ENCODE results near the gene RRBP1.

RRBP1 gene

DNA sequence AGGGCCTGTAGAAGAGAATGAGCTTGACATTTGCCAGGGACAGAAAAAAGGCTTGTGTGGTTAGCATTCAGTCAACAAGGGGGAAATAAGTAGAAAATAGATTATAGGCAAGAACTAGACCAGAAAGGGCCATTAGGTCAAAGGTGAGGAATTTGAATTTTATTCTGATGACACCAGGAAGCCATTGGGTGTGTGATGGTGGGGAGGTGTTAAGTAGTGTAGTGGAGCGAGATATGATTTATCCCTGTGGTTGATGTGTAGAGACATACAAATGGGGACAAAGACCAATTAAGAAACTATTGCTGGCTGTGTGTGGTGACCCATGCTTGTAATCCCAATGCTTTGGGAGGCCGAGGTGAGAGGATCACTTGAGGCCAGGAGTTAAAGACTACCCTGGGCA is 101.1 kb downstream of the RRBP1 start:
- no peak for ATAC-seq (ENCODE audit: insufficient read depth, low read depth)
- Histone ChIP-seq H3K79me2 (ENCODE audit: insufficient read depth, low read length) (no peaks in the 10 kb centered on the region), H3K4me3 (ENCODE audit: low read depth in 1 of 2, low read length in 2 of 2) (no peak overlapping the region), H3K27ac (ENCODE audit: low read length) (no peak overlapping the region), H3K4me1 (ENCODE audit: insufficient read depth, low read length) (no peaks in the 10 kb centered on the region), H3K4me2 (ENCODE audit: insufficient read depth, low read length) (no peak overlapping the region), H4K20me1 (ENCODE audit: insufficient read depth, low read length) (0 out of 2 replicates have a peak, but pooled peaks cover 5% of the 10 kb centered on the region), H3K36me3 (ENCODE audit: insufficient read depth, low read length) (no peaks in the 10 kb centered on the region), H2AFZ (ENCODE audit: low read depth, low read length) (no peak overlapping the region), H3K9me3 (ENCODE audit: insufficient read depth, low read length, severe bottlenecking) (no peaks in the 10 kb centered on the region), H3K27me3 (ENCODE audit: insufficient read depth, low read length, poor library complexity) (no peaks in the 10 kb centered on the region), H3K9ac (ENCODE audit: low read depth, low read length) (no peak overlapping the region)
- DNase-seq, result no peak
- TF ChIP-seq CTCF (IDR thresholded peaks at IDR 0.05; ENCODE audit: borderline replicate concordance, extremely low read depth, low read length, poor library complexity, severe bottlenecking), result no peak

DNA sequence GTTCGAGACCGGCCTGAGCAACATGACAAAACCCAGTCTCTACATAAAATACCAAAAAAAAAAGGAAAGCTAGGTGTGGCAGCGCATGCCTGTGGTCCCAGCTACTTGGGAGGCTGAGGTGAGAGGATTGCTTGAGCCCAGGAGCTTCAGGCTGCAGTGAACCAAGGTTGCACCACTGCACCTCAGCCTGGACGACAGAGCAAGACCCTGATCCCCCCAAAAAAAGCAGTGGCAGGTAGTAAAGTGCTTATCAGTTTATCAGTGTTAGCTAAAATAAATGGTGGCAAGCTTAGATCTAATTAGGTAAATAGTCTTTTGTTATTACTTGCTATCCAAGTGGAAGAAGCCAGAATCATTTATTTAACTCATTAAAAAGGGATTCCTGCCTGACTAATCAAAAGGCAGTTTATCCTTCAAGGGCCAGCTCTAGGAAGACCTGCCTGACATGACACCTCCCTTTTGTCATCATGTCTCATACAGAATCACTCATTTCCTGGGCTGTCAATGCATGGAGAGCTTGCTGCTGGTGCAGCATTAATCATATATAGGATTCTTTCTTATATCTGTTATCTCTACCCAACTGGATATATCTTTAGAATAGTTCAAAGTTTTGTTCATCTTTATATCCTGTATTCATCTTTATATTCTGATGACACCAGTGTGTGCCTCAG is 102.5 kb downstream of the RRBP1 start:
- Histone ChIP-seq H3K4me3 (ENCODE audit: low read depth in 1 of 2, low read length in 2 of 2) (no peak overlapping the region), H3K9ac (ENCODE audit: low read depth, low read length) (no peak overlapping the region), H3K27ac (ENCODE audit: low read length) (no peak overlapping the region), H4K20me1 (ENCODE audit: insufficient read depth, low read length) (0 out of 2 replicates have a peak, but pooled peaks cover 5% of the 10 kb centered on the region), H3K79me2 (ENCODE audit: insufficient read depth, low read length) (no peaks in the 10 kb centered on the region), H3K27me3 (ENCODE audit: insufficient read depth, low read length, poor library complexity) (no peaks in the 10 kb centered on the region), H3K4me2 (ENCODE audit: insufficient read depth, low read length) (no peak overlapping the region), H3K36me3 (ENCODE audit: insufficient read depth, low read length) (no peaks in the 10 kb centered on the region), H3K9me3 (ENCODE audit: insufficient read depth, low read length, severe bottlenecking) (no peaks in the 10 kb centered on the region), H2AFZ (ENCODE audit: low read depth, low read length) (no peak overlapping the region), H3K4me1 (ENCODE audit: insufficient read depth, low read length) (no peaks in the 10 kb centered on the region)
- no peak for ATAC-seq (ENCODE audit: insufficient read depth, low read depth)
- DNase-seq, result no peak
- no peak for TF ChIP-seq CTCF (IDR thresholded peaks at IDR 0.05; ENCODE audit: borderline replicate concordance, extremely low read depth, low read length, poor library complexity, severe bottlenecking)
- TF ChIP-seq EZH2 (IDR thresholded peaks at IDR 0.05; ENCODE audit: borderline replicate concordance, low read depth, low read length, severe bottlenecking), result no peak

- H3K36me3 ChIP-seq (ENCODE audit: insufficient read depth, low read length), result no peaks in the 10 kb centered on the region
- no peak overlapping the region for H3K27ac ChIP-seq (ENCODE audit: low read length)
- peaks cover 10% of the 10 kb centered on the region; the same call in 1 of the 2 replicates for H4K20me1 ChIP-seq (ENCODE audit: insufficient read depth, low read length)
- TF ChIP-seq EZH2 (IDR thresholded peaks at IDR 0.05; ENCODE audit: borderline replicate concordance, low read depth, low read length, severe bottlenecking) (no peak), CTCF (IDR thresholded peaks at IDR 0.05; ENCODE audit: borderline replicate concordance, extremely low read depth, low read length, poor library complexity, severe bottlenecking) (no peak)
- ATAC-seq (ENCODE audit: insufficient read depth, low read depth) (no peak), DNase-seq (no peak)
- H3K9ac ChIP-seq (ENCODE audit: low read depth, low read length), result no peak overlapping the region
- peaks cover 1% of the 10 kb centered on the region for H3K4me1 ChIP-seq (ENCODE audit: insufficient read depth, low read length)
- no peaks in the 10 kb centered on the region for H3K79me2 ChIP-seq (ENCODE audit: insufficient read depth, low read length)
- no peak overlapping the region for H3K4me2 ChIP-seq (ENCODE audit: insufficient read depth, low read length)
- H3K27me3 ChIP-seq (ENCODE audit: insufficient read depth, low read length, poor library complexity), result no peaks in the 10 kb centered on the region
- no peak overlapping the region for H3K4me3 ChIP-seq (ENCODE audit: low read depth in 1 of 2, low read length in 2 of 2)
- no peaks in the 10 kb centered on the region for H3K9me3 ChIP-seq (ENCODE audit: insufficient read depth, low read length, severe bottlenecking)
- no peak overlapping the region for H2AFZ ChIP-seq (ENCODE audit: low read depth, low read length)
Measured at GRCh38 chr20:17576215-17576614, 105.8 kb downstream of the RRBP1 start.
